Tibial nerve (tissue), 3 donors: ENCODE results near the gene TMEM272.

Experiments
- CTCF ChIP-seq, 5 experiments: fragments of 200-600 bp in 3 of 5; fragments of 450-650 bp in 2 of 5; sonication (generic) in 3 of 5; IDR thresholded peaks; one replicate each; pipeline ENCODE4 v1.5.1; 2016 to 2019; ENCODE audit warnings: antibody characterized with exemption in 5 of 5, mild to moderate bottlenecking in 3 of 5, moderate library complexity in 2 of 5
- POLR2A ChIP-seq, 2 donors: fragments of 450-650 bp; IDR thresholded peaks; one replicate each; pipeline ENCODE4 v1.6.1; 2017; ENCODE audit warnings: antibody characterized with exemption in 2 of 2, mild to moderate bottlenecking in 2 of 2, moderate library complexity in 2 of 2

GRCh38 chr13:51805313-51805712 is 39.7 kb downstream of the TMEM272 start:
- no peak for TF ChIP-seq CTCF (IDR thresholded peaks at IDR 0.05)
- no peak for TF ChIP-seq POLR2A (IDR thresholded peaks at IDR 0.05)
